Esophagus muscularis mucosa (tissue), 4 donors: ENCODE results near the gene CDS2. TPM values are rescaled to one million over a fixed set of nuclear protein-coding genes. Genes with fewer than 3 reads are reported as not detected.

ENCODE experiments used
- DNase-seq: peaks from one replicate; pipeline ENCODE4 v3.0.0-alpha.2; 2017; ENCODE audit errors: extremely low spot score
- H3K27ac ChIP-seq, 4 donors: fragments of 200-600 bp; sonication (generic); replicated peaks in 1 of 4; 1 replicate in 3 of 4; 2 replicates in 1 of 4; pipeline ENCODE4 v1.5.1; 2016 to 2019; ENCODE audit warnings: mild to moderate bottlenecking in 1 of 4
- H3K27me3 ChIP-seq, 4 donors: fragments of 200-600 bp; sonication (generic); one replicate each; pipeline versions ENCODE4 v1.5.1 to v1.6.0; 2016 to 2019
- H3K36me3 ChIP-seq, 4 donors: fragments of 200-600 bp; sonication (generic); one replicate each; pipeline ENCODE4 v1.5.1; 2016 to 2019
- H3K4me1 ChIP-seq, 4 donors: fragments of 200-600 bp; sonication (generic); one replicate each; pipeline ENCODE4 v1.5.1; 2016 to 2019
- H3K4me3 ChIP-seq, 4 donors: fragments of 200-600 bp; sonication (generic); 1 replicate in 2 of 4; 2 replicates in 2 of 4; pipeline ENCODE4 v1.5.1; 2016 to 2019; ENCODE audit warnings: mild to moderate bottlenecking in 4 of 4, moderate library complexity in 1 of 4
- H3K9me3 ChIP-seq, 4 donors: fragments of 200-600 bp; sonication (generic); 1 replicate in 3 of 4; 2 replicates in 1 of 4; pipeline ENCODE4 v1.5.1; 2016 to 2019
- CTCF ChIP-seq, 3 experiments: fragments of 200-600 bp in 2 of 3; fragments of 450-650 bp in 1 of 3; sonication (generic) in 2 of 3; IDR thresholded peaks; one replicate each; pipeline ENCODE4 v1.5.1; 2017 to 2019; ENCODE audit warnings: antibody characterized with exemption in 3 of 3, mild to moderate bottlenecking in 2 of 3, moderate library complexity in 1 of 3
- EP300 ChIP-seq: sonication (generic); formaldehyde crosslinking; IDR thresholded peaks from one replicate; pipeline ENCODE4 v1.6.1; 2017; ENCODE audit warnings: antibody characterized with exemption
- POLR2A ChIP-seq: fragments of 450-650 bp; IDR thresholded peaks from one replicate; pipeline ENCODE4 v1.6.1; 2017; ENCODE audit warnings: antibody characterized with exemption, moderate library complexity, mild to moderate bottlenecking, low read depth
- POLR2AphosphoS5 ChIP-seq, 2 donors: sonication (generic); formaldehyde crosslinking; IDR thresholded peaks; one replicate each; pipeline ENCODE4 v1.6.1; 2017; ENCODE audit warnings: antibody characterized with exemption in 2 of 2
- WGBS: methylation state at CpG from one replicate; pipeline ENCODE4 v1.1.5; 2018; 5-methylcytosine and 5-hydroxymethylcytosine counted together
- intact Hi-C: fragments of 100-400 bp; cut with DNase I; formaldehyde crosslinking; loops from one replicate; pipeline ENCODE4 v1.15.1; 2023
- total RNA-seq, 4 donors: library from RNA; depleted of rRNA; stranded (reverse); fragments of >200 nt; gene quantifications; one replicate each; pipeline versions ENCODE4 v1.1.0 to v1.2.1, GENCODE V29; 2016

CDS2 gene
- total RNA-seq, 4 donors from 2014 or later = 54.8 to 83.1 (median 69.7) TPM

GRCh38 chr20:5131502-5131901 is 4.7 kb downstream of the CDS2 start:
- DNase-seq = no peak
- Histone ChIP-seq H3K27ac (peak overlapping the region; percentile 98 to 99 (median 99)), H3K36me3 (no peaks in the 10 kb centered on the region), H3K4me1 (peaks cover 72 to 90% (median 80%) of the 10 kb centered on the region in 4 donors), H3K4me3 (peak overlapping the region; percentile 8 to 33 (median 21)), H3K9me3 (no peaks in the 10 kb centered on the region), H3K27me3 (no peaks in the 10 kb centered on the region)
- TF ChIP-seq POLR2AphosphoS5 (IDR thresholded peaks at IDR 0.05) = no peak
- TF ChIP-seq EP300 = no peak
- TF ChIP-seq POLR2A = no peak
- TF ChIP-seq CTCF (IDR thresholded peaks at IDR 0.05) = no peak
- WGBS = 71% methylated on average over 5 of the region's 5 CpGs
- intact Hi-C loops = no loop called here

- H3K4me1 ChIP-seq = peaks cover 67 to 85% (median 73%) of the 10 kb centered on the region in 4 donors
- H3K4me3 ChIP-seq = no peak overlapping the region
- TF ChIP-seq CTCF (IDR thresholded peaks at IDR 0.05) (no peak), POLR2AphosphoS5 (IDR thresholded peaks at IDR 0.05) (no peak), POLR2A (no peak), EP300 (no peak)
- no peak for DNase-seq
- peak overlapping the region; percentile 49 to 99 (median 98) for H3K27ac ChIP-seq
- no peaks in the 10 kb centered on the region for H3K27me3 ChIP-seq
- intact Hi-C loops = no loop called here
- H3K36me3 ChIP-seq = no peaks in the 10 kb centered on the region
- WGBS = 92% methylated on average over 6 of the region's 6 CpGs
- no peaks in the 10 kb centered on the region for H3K9me3 ChIP-seq
Observed at GRCh38 chr20:5133998-5134397, 7.2 kb downstream of the CDS2 start.

- no peaks in the 10 kb centered on the region for H3K36me3 ChIP-seq
- TF ChIP-seq CTCF (IDR thresholded peaks at IDR 0.05) (peak in 1 of 3 experiments; percentile 12), EP300 (no peak)
- DNase-seq = no peak
- H3K27ac ChIP-seq = peak overlapping the region; percentile 75 to 99 (median 98)
- H3K27me3 ChIP-seq = no peaks in the 10 kb centered on the region
- 25% methylated on average over 4 of the region's 4 CpGs for WGBS
- H3K4me1 ChIP-seq = peaks cover 69 to 85% (median 72%) of the 10 kb centered on the region in 4 donors
- no peaks in the 10 kb centered on the region for H3K9me3 ChIP-seq
- H3K4me3 ChIP-seq = peak overlapping the region in 3 of 4 donors; percentile 2 to 18 (median 9)
- intact Hi-C loops = no loop called here
Observed at GRCh38 chr20:5135363-5136012, 8.7 kb downstream of the CDS2 start.

- intact Hi-C loops = no loop called here
- Histone ChIP-seq H3K4me1 (peaks cover 69 to 84% (median 73%) of the 10 kb centered on the region in 4 donors), H3K36me3 (no peaks in the 10 kb centered on the region)
Observed at GRCh38 chr20:5136096-5136495, 9.3 kb downstream of the CDS2 start.

More at GRCh38 chr20:5136096-5136495, 9.3 kb downstream of the CDS2 start:
- Histone ChIP-seq H3K4me3 (no peak overlapping the region), H3K27ac (peak overlapping the region; percentile 75 to 99 (median 98)), H3K9me3 (no peaks in the 10 kb centered on the region), H3K27me3 (no peaks in the 10 kb centered on the region)
- TF ChIP-seq EP300 (no peak), POLR2AphosphoS5 (IDR thresholded peaks at IDR 0.05) (no peak), CTCF (IDR thresholded peaks at IDR 0.05) (no peak), POLR2A (no peak)
- no peak for DNase-seq
- WGBS = 63% methylated on average over 4 of the region's 4 CpGs
